ENCODE results near the gene RIMBP3B.
"Not testable (repeated sequence)": the region's sequence is repeated elsewhere in the genome, so short reads cannot be mapped to it uniquely, and the experiment has no call there.

RIMBP3B gene

GRCh38 chr22:21435998-21436810 lies 52.7 kb downstream of the RIMBP3B start:
- DNase-seq; H3K9me3 Mint-ChIP-seq; H3K27me3 Mint-ChIP-seq (ENCODE audit: low read depth, poor library complexity); H3K27ac Mint-ChIP-seq; H3K4me3 Mint-ChIP-seq; H3K4me1 Mint-ChIP-seq; H3K36me3 Mint-ChIP-seq (ENCODE audit: low read depth): not testable (repeated sequence)

GRCh38 chr22:21438013-21438412 lies 54.5 kb downstream of the RIMBP3B start:
- not testable (repeated sequence) for H3K9me3 Mint-ChIP-seq; H3K36me3 Mint-ChIP-seq (ENCODE audit: low read depth)

More at GRCh38 chr22:21438013-21438412, 54.5 kb downstream of the RIMBP3B start:
- not testable (repeated sequence) for H3K27ac Mint-ChIP-seq; H3K4me3 Mint-ChIP-seq; H3K27me3 Mint-ChIP-seq (ENCODE audit: low read depth, poor library complexity); H3K4me1 Mint-ChIP-seq; DNase-seq

Data from nephron progenitor cell (in vitro differentiated cells).